HEK293 (cell line): Measurements from ENCODE around the gene ZCCHC24.

Experiments used
- CTCF ChIA-PET: fragments of 350-600 bp; formaldehyde crosslinking; extraction: SDS; loops from one replicate; lab custom pipeline; 2021; ENCODE audit warnings: antibody characterized with exemption; lab: Yijun Ruan, JAX
- POLR2A ChIA-PET: fragments of 300-600 bp; formaldehyde crosslinking; extraction: SDS; loops from one replicate; lab custom pipeline; 2020; ENCODE audit warnings: antibody characterized with exemption, inconsistent platforms; lab: Yijun Ruan, JAX
- H3K27ac ChIP-seq: fragments of 200-500 bp; sonication (Bioruptor generic); 2 replicates; pipeline ENCODE4 v1.5.1; 2014; ENCODE audit warnings: low read depth, low read length, control low read depth, inconsistent platforms; ENCODE audit errors: extremely low read depth
- H3K36me3 ChIP-seq, 2 experiments: fragments of 200-500 bp in 1 of 2; sonication (Bioruptor generic) in 1 of 2; 1 replicate in 1 of 2; 2 replicates in 1 of 2; pipeline ENCODE4 v1.5.1; 2014 to 2017; ENCODE audit warnings: inconsistent platforms in 2 of 2, low read length in 2 of 2; ENCODE audit not compliant: control insufficient read depth in 2 of 2, insufficient read depth in 1 of 2
- H3K4me1 ChIP-seq: fragments of 200-500 bp; sonication (Bioruptor generic); 2 replicates; pipeline ENCODE4 v1.5.1; 2014; ENCODE audit warnings: mild to moderate bottlenecking, low read length, inconsistent platforms; ENCODE audit not compliant: control insufficient read depth, insufficient read depth
- H3K4me3 ChIP-seq: 2 replicates; pipeline ENCODE4 v1.5.1; 2011; ENCODE audit warnings: low read depth, mild to moderate bottlenecking, control low read depth, low read length, moderate library complexity
- H3K9me3 ChIP-seq: fragments of 200-500 bp; sonication (Bioruptor generic); 2 replicates; pipeline ENCODE4 v1.5.1; 2014; ENCODE audit warnings: low read depth, low read length, inconsistent platforms; ENCODE audit not compliant: control insufficient read depth, insufficient read depth
- BCL11A ChIP-seq: fragments of 450-650 bp; formaldehyde crosslinking; IDR thresholded peaks from 2 replicates; pipeline ENCODE4 v1.5.1; 2016; ENCODE audit warnings: low read depth, missing biosample characterization, missing genetic modification characterization
- BCL11B ChIP-seq: fragments of 450-650 bp; formaldehyde crosslinking; IDR thresholded peaks from 2 replicates; pipeline ENCODE4 v1.5.1; 2016; ENCODE audit warnings: low read depth, missing biosample characterization, missing genetic modification characterization
- FEZF1 ChIP-seq: fragments of 450-650 bp; formaldehyde crosslinking; IDR thresholded peaks from 2 replicates; pipeline ENCODE4 v1.5.1; 2016; ENCODE audit warnings: missing biosample characterization, missing genetic modification characterization
- IKZF3 ChIP-seq: fragments of 450-650 bp; IDR thresholded peaks from 2 replicates; pipeline ENCODE4 v1.5.0; 2018; ENCODE audit warnings: missing biosample characterization, mild to moderate bottlenecking, missing genetic modification characterization, moderate library complexity
- KLF10 ChIP-seq: fragments of 450-650 bp; IDR thresholded peaks from 2 replicates; pipeline ENCODE4 v1.5.1; 2018; ENCODE audit warnings: missing biosample characterization, mild to moderate bottlenecking, missing genetic modification characterization
- SETDB1 ChIP-seq: IDR thresholded peaks from one replicate; pipeline ENCODE4 v1.6.1; 2017; ENCODE audit warnings: mild to moderate bottlenecking, low read length, moderate library complexity, mixed read lengths; ENCODE audit not compliant: insufficient read length
- WT1 ChIP-seq: fragments of 450-650 bp; formaldehyde crosslinking; IDR thresholded peaks from 2 replicates; pipeline ENCODE4 v1.5.1; 2016; ENCODE audit warnings: missing biosample characterization, missing genetic modification characterization
- ZFHX2 ChIP-seq: fragments of 450-650 bp; formaldehyde crosslinking; conservative IDR thresholded peaks from 2 replicates; pipeline ENCODE4 v1.5.1; 2016; ENCODE audit warnings: missing biosample characterization, missing genetic modification characterization
- ZNF114 ChIP-seq: fragments of 450-650 bp; formaldehyde crosslinking; IDR thresholded peaks from 2 replicates; pipeline ENCODE4 v1.5.0; 2017; ENCODE audit warnings: missing biosample characterization, missing genetic modification characterization
- ZNF239 ChIP-seq: fragments of 450-650 bp; formaldehyde crosslinking; IDR thresholded peaks from 2 replicates; pipeline ENCODE4 v1.5.1; 2016; ENCODE audit warnings: missing biosample characterization, missing genetic modification characterization
- ZNF366 ChIP-seq: fragments of 450-650 bp; formaldehyde crosslinking; conservative IDR thresholded peaks from 2 replicates; pipeline ENCODE4 v1.5.1; 2016; ENCODE audit warnings: missing biosample characterization, missing genetic modification characterization
- ZNF555 ChIP-seq: fragments of 450-650 bp; formaldehyde crosslinking; conservative IDR thresholded peaks from 2 replicates; pipeline ENCODE4 v1.5.1; 2017; ENCODE audit warnings: missing biosample characterization, mild to moderate bottlenecking, missing genetic modification characterization, inconsistent platforms
- ZNF600 ChIP-seq: fragments of 450-650 bp; formaldehyde crosslinking; IDR thresholded peaks from 2 replicates; pipeline ENCODE4 v1.5.1; 2016; ENCODE audit warnings: missing biosample characterization, missing genetic modification characterization
- ZNF623 ChIP-seq: fragments of 450-650 bp; formaldehyde crosslinking; IDR thresholded peaks from 2 replicates; pipeline ENCODE4 v1.5.1; 2016; ENCODE audit warnings: missing biosample characterization, missing genetic modification characterization
- ZNF792 ChIP-seq: fragments of 450-650 bp; formaldehyde crosslinking; IDR thresholded peaks from 2 replicates; pipeline ENCODE4 v1.5.1; 2016; ENCODE audit warnings: missing biosample characterization, missing genetic modification characterization
- TF ChIP-seq, protein P1 (sequence below): fragments of 450-650 bp; formaldehyde crosslinking; IDR thresholded peaks from 2 replicates; pipeline ENCODE4 v1.5.1; 2016; ENCODE audit warnings: missing biosample characterization, missing genetic modification characterization
- TF ChIP-seq, protein P2 (sequence below): fragments of 450-650 bp; formaldehyde crosslinking; IDR thresholded peaks from 2 replicates; pipeline ENCODE4 v1.5.1; 2016; ENCODE audit warnings: missing biosample characterization, missing genetic modification characterization
- TF ChIP-seq, protein P3 (sequence below): fragments of 450-650 bp; formaldehyde crosslinking; IDR thresholded peaks from 2 replicates; pipeline ENCODE4 v1.5.1; 2016; ENCODE audit warnings: missing biosample characterization, missing genetic modification characterization, low read depth

The ZCCHC24 gene

DNA sequence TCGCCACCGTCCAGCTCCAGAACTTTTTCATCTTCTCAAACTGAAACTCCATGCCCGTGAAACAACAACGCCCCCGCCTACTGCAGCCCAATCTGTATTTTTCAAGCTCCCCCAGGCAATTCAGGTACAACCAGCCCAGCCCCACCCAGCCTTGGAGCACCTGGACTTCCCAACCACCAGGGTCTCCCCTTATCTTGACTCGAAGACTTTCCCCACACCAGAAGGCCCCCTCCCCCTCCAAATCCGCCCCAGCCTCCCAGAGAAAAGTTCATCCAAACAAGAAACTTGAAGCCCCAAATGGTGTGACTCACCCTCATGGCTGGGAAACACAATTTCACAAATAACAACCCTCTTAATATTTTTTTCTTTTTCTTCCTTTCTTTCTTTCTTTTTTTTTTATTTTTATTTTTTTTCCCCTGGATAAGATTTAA, 10.6 kb downstream of the ZCCHC24 start (continued):
- no peak for TF ChIP-seq KLF10 (tag by site-specific recombination)
- TF ChIP-seq BCL11B (tag by site-specific recombination) = no peak

DNA sequence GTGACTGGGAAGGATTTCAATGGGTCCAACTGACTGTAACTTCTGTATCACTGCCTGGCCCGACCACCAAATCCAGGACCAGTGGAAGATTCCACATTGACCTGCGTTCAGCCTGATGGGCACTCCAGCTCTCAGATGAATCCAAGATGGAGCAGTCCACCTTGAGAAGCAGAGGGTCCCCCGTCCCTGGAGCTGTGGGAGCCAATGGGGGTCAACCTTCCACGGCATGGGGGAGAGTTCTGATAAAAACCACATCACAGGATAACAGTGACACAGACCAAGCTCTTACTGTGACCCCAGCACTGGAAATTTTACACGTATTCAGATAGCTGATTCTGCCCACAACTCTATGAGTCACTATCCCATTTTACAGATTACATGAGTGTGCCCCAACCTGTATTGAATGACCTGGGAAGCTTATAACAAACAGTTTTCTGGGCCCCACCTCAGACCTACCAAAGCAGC, 11.2 kb downstream of the ZCCHC24 start:
- POLR2A ChIA-PET = interaction anchor here (0.6 to 1.4 kb wide), 2 partner anchors 10 to 277 kb away, joined by 4 to 5 read pairs; no protein-coding TSS in a partner anchor

DNA sequence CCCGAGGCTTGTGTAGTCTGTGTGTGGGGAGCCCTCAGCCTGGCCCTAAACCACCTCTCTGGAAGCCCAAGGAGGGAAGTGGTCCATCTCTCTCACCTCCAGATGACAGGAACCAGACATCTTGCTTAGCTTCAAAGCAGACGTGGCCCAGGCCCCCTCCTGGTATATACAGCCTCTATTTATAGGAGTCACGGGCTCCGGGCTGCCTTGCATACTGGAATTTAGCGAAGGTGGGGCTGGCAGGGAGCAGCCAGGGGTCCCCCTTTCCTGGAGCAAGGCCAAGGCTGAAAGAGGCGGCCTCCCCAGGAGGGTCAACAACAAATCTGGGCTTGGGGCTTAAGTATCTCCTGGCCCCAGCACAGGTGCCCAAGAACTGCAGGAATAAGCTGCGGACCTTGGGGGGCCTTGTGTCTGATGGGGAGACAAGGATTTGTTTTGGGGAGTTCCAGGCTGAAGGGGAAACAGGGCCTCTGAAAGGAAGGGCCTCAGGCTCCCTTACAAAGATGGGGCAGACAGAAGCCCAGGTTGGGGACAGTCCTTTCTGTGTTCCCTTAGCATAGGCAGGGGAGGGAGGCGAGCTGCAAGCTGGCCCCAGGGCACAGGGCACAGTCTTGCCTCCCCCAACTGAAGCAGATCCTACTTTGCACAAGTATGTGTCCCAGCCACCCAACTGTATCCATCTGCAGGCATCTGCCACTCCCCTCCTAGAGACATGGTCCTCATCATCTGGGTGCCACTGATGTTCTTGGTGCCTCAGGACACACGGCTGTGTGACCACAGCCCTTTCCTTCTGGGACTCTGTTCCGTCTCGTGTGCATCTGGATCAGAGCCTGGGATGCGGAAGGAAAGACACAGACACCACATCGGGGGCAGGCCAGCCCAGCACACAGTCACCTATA, 11.9 kb downstream of the ZCCHC24 start:
- CTCF ChIA-PET = interaction anchor here (1.0 to 1.9 kb wide), 2 partner anchors 54 to 60 kb away, joined by 3 to 7 read pairs; no protein-coding TSS in a partner anchor

More for the DNA sequence above, 11.2 kb downstream of the ZCCHC24 start:
- Histone ChIP-seq H3K4me1 (peaks cover 3% of the 10 kb centered on the region; the same call in 1 of the 2 replicates), H3K4me3 (no peak overlapping the region), H3K9me3 (no peaks in the 10 kb centered on the region), H3K27ac (no peak overlapping the region), H3K36me3 (peaks cover 0 to 18% of the 10 kb centered on the region in 2 experiments; a peak in 2 of 3 replicates)
- no peak for TF ChIP-seq ZNF239 (tag by site-specific recombination)
- TF ChIP-seq, protein P1, sequence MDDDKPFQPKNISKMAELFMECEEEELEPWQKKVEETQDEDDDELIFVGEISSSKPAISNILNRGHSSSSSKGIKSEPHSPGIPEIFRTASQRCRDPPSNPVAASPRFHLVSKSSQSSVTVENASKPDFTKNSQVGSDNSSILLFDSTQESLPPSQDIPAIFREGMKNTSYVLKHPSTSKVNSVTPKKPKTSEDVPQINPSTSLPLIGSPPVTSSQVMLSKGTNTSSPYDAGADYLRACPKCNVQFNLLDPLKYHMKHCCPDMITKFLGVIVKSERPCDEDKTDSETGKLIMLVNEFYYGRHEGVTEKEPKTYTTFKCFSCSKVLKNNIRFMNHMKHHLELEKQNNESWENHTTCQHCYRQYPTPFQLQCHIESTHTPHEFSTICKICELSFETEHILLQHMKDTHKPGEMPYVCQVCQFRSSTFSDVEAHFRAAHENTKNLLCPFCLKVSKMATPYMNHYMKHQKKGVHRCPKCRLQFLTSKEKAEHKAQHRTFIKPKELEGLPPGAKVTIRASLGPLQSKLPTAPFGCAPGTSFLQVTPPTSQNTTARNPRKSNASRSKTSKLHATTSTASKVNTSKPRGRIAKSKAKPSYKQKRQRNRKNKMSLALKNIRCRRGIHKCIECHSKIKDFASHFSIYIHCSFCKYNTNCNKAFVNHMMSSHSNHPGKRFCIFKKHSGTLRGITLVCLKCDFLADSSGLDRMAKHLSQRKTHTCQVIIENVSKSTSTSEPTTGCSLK (tag by site-specific recombination) = no peak
- TF ChIP-seq IKZF3 (tag by site-specific recombination) = no peak
- no peak for TF ChIP-seq SETDB1
- no peak for TF ChIP-seq ZNF555
- no peak for TF ChIP-seq ZFHX2
- TF ChIP-seq BCL11A (tag by site-specific recombination) = no peak
- TF ChIP-seq ZNF114 (tag by site-specific recombination) = no peak
- no peak for TF ChIP-seq ZNF623 (tag by site-specific recombination)
- no peak for TF ChIP-seq ZNF366 (tag by site-specific recombination)
- no peak for TF ChIP-seq FEZF1 (tag by site-specific recombination)
- TF ChIP-seq ZNF792 (tag by site-specific recombination) = no peak
- CTCF ChIA-PET = interaction anchor here (1.9 kb wide), 1 partner anchor 53 kb away, joined by 7 read pairs; no protein-coding TSS in a partner anchor

More for the DNA sequence above, 11.9 kb downstream of the ZCCHC24 start:
- Histone ChIP-seq H3K36me3 (peaks cover 0 to 18% of the 10 kb centered on the region in 2 experiments; a peak in 2 of 3 replicates), H3K4me1 (peaks cover 3% of the 10 kb centered on the region; the same call in 1 of the 2 replicates), H3K9me3 (no peaks in the 10 kb centered on the region), H3K27ac (no peak overlapping the region), H3K4me3 (no peak overlapping the region)
- POLR2A ChIA-PET = interaction anchor here (0.6 to 1.4 kb wide), 2 partner anchors 11 to 276 kb away, joined by 4 to 5 read pairs; no protein-coding TSS in a partner anchor
- no peak for TF ChIP-seq WT1 (tag by site-specific recombination)
- TF ChIP-seq, protein P2, sequence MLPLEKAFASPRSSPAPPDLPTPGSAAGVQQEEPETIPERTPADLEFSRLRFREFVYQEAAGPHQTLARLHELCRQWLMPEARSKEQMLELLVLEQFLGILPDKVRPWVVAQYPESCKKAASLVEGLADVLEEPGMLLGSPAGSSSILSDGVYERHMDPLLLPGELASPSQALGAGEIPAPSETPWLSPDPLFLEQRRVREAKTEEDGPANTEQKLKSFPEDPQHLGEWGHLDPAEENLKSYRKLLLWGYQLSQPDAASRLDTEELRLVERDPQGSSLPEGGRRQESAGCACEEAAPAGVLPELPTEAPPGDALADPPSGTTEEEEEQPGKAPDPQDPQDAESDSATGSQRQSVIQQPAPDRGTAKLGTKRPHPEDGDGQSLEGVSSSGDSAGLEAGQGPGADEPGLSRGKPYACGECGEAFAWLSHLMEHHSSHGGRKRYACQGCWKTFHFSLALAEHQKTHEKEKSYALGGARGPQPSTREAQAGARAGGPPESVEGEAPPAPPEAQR (tag by site-specific recombination) = no peak
- peak; percentile 35; the same call in 1 of the 2 replicates for TF ChIP-seq ZNF600 (tag by site-specific recombination)
- TF ChIP-seq, protein P3, sequence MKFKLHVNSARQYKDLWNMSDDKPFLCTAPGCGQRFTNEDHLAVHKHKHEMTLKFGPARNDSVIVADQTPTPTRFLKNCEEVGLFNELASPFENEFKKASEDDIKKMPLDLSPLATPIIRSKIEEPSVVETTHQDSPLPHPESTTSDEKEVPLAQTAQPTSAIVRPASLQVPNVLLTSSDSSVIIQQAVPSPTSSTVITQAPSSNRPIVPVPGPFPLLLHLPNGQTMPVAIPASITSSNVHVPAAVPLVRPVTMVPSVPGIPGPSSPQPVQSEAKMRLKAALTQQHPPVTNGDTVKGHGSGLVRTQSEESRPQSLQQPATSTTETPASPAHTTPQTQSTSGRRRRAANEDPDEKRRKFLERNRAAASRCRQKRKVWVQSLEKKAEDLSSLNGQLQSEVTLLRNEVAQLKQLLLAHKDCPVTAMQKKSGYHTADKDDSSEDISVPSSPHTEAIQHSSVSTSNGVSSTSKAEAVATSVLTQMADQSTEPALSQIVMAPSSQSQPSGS (tag by site-specific recombination) = no peak
